ENCODE results near the gene NCF2.

Gene NCF2

DNA sequence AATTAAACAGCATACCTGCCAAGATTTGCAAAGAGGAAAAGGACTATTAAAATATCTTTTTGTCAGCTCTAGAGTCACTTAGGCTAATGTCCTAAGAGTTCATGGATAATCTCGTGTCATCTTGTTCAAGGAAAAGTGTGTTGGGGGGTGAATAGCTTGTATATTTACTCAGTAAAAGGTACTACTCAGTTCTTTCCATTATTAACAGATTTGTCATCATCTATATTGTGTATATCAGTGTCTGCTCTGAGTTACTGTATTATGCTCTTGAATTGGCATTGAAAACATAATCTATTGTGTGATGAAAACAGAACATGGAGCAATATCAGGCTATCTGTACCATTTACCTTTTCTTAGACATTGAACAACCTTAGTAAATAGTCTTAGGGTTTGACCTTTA lies 76.0 kb downstream of the NCF2 start:
- DNase-seq (ENCODE audit: low spot score) = no peak
- in situ Hi-C loops (cut with MboI; ENCODE audit: low sequenced_read_pairs, unreplicated experiment) = no loop called here
- TF ChIP-seq, protein P1, sequence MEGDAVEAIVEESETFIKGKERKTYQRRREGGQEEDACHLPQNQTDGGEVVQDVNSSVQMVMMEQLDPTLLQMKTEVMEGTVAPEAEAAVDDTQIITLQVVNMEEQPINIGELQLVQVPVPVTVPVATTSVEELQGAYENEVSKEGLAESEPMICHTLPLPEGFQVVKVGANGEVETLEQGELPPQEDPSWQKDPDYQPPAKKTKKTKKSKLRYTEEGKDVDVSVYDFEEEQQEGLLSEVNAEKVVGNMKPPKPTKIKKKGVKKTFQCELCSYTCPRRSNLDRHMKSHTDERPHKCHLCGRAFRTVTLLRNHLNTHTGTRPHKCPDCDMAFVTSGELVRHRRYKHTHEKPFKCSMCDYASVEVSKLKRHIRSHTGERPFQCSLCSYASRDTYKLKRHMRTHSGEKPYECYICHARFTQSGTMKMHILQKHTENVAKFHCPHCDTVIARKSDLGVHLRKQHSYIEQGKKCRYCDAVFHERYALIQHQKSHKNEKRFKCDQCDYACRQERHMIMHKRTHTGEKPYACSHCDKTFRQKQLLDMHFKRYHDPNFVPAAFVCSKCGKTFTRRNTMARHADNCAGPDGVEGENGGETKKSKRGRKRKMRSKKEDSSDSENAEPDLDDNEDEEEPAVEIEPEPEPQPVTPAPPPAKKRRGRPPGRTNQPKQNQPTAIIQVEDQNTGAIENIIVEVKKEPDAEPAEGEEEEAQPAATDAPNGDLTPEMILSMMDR (IDR thresholded peaks at IDR 0.05; ENCODE audit: borderline replicate concordance, control extremely low read depth, extremely low read depth, insufficient read depth, missing control alignments) = no peak

DNA sequence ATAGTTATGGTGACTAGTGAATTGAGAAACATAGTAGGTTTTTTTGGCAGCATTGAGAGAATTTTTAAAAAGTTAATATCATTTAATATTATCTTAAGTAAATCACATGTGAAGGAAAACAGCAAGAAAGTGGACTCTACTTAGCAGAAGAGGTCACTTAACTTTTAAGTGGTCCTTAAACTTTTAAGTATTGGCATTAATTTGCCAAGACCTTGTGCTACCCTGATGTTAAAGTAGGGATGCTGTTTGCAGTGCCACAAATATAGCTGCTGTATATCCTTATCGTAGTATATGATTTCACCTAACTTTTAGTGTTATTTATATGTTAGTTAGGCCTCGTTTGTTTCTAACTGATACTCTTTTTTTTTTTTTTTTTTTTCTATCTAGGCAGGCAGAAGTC lies 77.8 kb downstream of the NCF2 start:
- DNase-seq (ENCODE audit: low spot score) = no peak
- in situ Hi-C loops (cut with MboI; ENCODE audit: low sequenced_read_pairs, unreplicated experiment) = no loop called here
- TF ChIP-seq, protein P1 (IDR thresholded peaks at IDR 0.05; ENCODE audit: borderline replicate concordance, control extremely low read depth, extremely low read depth, insufficient read depth, missing control alignments) = no peak

DNA sequence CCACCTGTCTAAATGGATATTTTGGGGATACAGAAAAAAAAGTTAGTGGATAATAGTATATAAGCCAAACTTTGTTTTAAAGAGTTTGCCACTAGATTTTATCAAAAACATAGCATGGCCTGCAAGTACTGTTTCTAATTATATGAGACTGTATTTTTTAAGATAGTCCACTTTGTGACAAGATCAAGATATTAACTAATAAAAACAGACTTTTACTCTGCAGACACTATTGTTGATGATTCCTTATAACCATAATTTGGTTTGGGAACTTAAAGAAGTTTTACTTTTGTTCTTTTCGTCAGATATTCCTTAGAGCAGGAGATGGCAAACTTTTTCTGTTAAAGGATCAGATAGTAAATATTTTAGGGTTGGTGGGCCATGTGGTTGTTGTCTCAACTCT lies 81.6 kb downstream of the NCF2 start:
- TF ChIP-seq, protein P1 (IDR thresholded peaks at IDR 0.05; ENCODE audit: borderline replicate concordance, control extremely low read depth, extremely low read depth, insufficient read depth, missing control alignments) = no peak
- in situ Hi-C loops (cut with MboI; ENCODE audit: low sequenced_read_pairs, unreplicated experiment) = no loop called here
- no peak for DNase-seq (ENCODE audit: low spot score)

DNA sequence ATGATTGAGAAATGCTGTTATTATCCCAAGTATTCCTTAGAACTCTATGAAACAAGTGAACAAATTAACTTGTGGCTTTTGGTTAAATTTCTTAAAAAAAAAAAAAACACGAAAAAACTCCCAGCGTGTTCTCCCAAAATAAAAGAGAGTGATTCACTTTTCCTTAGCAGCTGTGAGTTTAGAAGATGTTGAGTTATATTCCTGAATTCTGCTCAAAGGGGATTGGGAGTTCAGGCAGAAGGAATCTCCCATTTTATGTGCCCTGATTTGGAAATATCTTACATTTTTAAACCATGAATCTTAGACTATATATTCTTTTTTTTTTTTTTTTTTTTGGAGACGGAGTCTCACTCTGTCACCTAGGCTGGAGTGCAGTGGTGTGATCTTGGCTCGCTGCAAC lies 83.7 kb downstream of the NCF2 start:
- TF ChIP-seq, protein P1 (IDR thresholded peaks at IDR 0.05; ENCODE audit: borderline replicate concordance, control extremely low read depth, extremely low read depth, insufficient read depth, missing control alignments) = no peak
- in situ Hi-C loops (cut with MboI; ENCODE audit: low sequenced_read_pairs, unreplicated experiment) = no loop called here
- DNase-seq (ENCODE audit: low spot score) = no peak
